ENCODE measurements around the gene LILRB5.
"Not testable (repeated sequence)": the region's sequence is repeated elsewhere in the genome, so short reads cannot be mapped to it uniquely, and the experiment has no call there.

- TF ChIP-seq CTCF (IDR thresholded peaks at IDR 0.05; ENCODE audit: control extremely low read depth in 1 of 3, insufficient read depth in 1 of 3, low read depth in 1 of 3, low read length in 3 of 3); ZNF274 (IDR thresholded peaks at IDR 0.05; ENCODE audit: borderline replicate concordance, extremely low read depth, low read length); CEBPB (IDR thresholded peaks at IDR 0.05; ENCODE audit: low read depth, low read length); TAF1 (IDR thresholded peaks at IDR 0.05; ENCODE audit: low read depth, low read length); POLR2A (IDR thresholded peaks at IDR 0.05; ENCODE audit: control extremely low read depth in 1 of 2, low read depth in 2 of 2, low read length in 2 of 2); ATF3 (IDR thresholded peaks at IDR 0.05; ENCODE audit: insufficient read depth, low read depth, low read length); EGR1 (IDR thresholded peaks at IDR 0.05; ENCODE audit: borderline replicate concordance, low read depth, low read length); EP300 (IDR thresholded peaks at IDR 0.05; ENCODE audit: borderline replicate concordance in 1 of 2, low read depth in 2 of 2, low read length in 2 of 2); RAD21 (IDR thresholded peaks at IDR 0.05 in 1 of 2, conservative IDR thresholded peaks at IDR 0.05 in 1 of 2; ENCODE audit: low read depth in 2 of 2, low read length in 2 of 2); E2F6 (IDR thresholded peaks at IDR 0.05); SIN3A (conservative IDR thresholded peaks at IDR 0.05 in 1 of 2, IDR thresholded peaks at IDR 0.05 in 1 of 2; ENCODE audit: low read depth in 1 of 2, low read length in 2 of 2): not testable (repeated sequence)
These were observed 32.5 kb downstream of the LILRB5 start for GRCh38 chr19:54224619-54225018.

Data from H1 (cell line).